A549 treated with CpdA at 1 μM for 4 hours (cell line): Measurements from ENCODE around the gene ZNF486. TPM values are rescaled to one million over a fixed set of nuclear protein-coding genes. Genes with fewer than 3 reads are reported as not detected.

ENCODE experiments used
- total RNA-seq: library from RNA; stranded (reverse); fragments of 200-300 nt; extraction: Qiagen RNA extraction; gene quantifications from 5 replicates; pipeline ENCODE4 v1.2.3, GENCODE V29; 2022; ENCODE audit warnings: low read depth

Gene ZNF486
- not detected in 5 replicates for total RNA-seq

GRCh38 chr19:20167020-20167644 is at the start of gene ZNF486:
TSS of gene ZNF486 (plus strand) at chr19:20167214. CDS start at chr19:20167331, 117 bp downstream.

Other genes starting within 250 kb of the ZNF486 start
- not detected in 5 replicates for gene ZNF682, start 127.7 kb upstream of the ZNF486 start, total RNA-seq
- not detected in 5 replicates for gene ZNF90, start 89.2 kb upstream of the ZNF486 start, total RNA-seq